Esophagus squamous epithelium (tissue), 5 donors: ENCODE measurements around the gene APOC3. TPM values are rescaled to one million over a fixed set of nuclear protein-coding genes. Genes with fewer than 3 reads are reported as not detected.

ENCODE experiments used
- DNase-seq: peaks from one replicate; lab custom pipeline; 2025; lab: John Stamatoyannopoulos, UW
- H3K27ac ChIP-seq, 4 donors: fragments of 200-600 bp; sonication (generic); one replicate each; pipeline ENCODE4 v1.5.1; 2016 to 2019; ENCODE audit warnings: mild to moderate bottlenecking in 1 of 4
- H3K27me3 ChIP-seq, 4 donors: fragments of 200-600 bp; sonication (generic); 1 replicate in 3 of 4; 2 replicates in 1 of 4; pipeline versions ENCODE4 v1.5.1 to v1.6.0; 2017 to 2021; ENCODE audit warnings: antibody characterized with exemption in 1 of 4
- H3K36me3 ChIP-seq, 3 donors: fragments of 200-600 bp; sonication (generic); one replicate each; pipeline ENCODE4 v1.5.1; 2016 to 2019
- H3K4me1 ChIP-seq, 3 donors: fragments of 200-600 bp; sonication (generic); one replicate each; pipeline ENCODE4 v1.5.1; 2017 to 2019
- H3K4me3 ChIP-seq, 4 donors: fragments of 200-600 bp; sonication (generic); 1 replicate in 3 of 4; 2 replicates in 1 of 4; pipeline ENCODE4 v1.5.1; 2016 to 2019; ENCODE audit warnings: mild to moderate bottlenecking in 2 of 4, moderate library complexity in 1 of 4
- H3K9me3 ChIP-seq, 3 donors: fragments of 200-600 bp; sonication (generic); one replicate each; pipeline ENCODE4 v1.5.1; 2016 to 2019
- POLR2A ChIP-seq, 4 donors: fragments of 450-650 bp; IDR thresholded peaks; one replicate each; pipeline ENCODE4 v1.6.1; 2017; ENCODE audit warnings: antibody characterized with exemption in 4 of 4, mild to moderate bottlenecking in 4 of 4, moderate library complexity in 3 of 4
- WGBS, 2 donors: methylation state at CpG; one replicate each; pipeline ENCODE4 v1.1.5; 2018; 5-methylcytosine and 5-hydroxymethylcytosine counted together
- intact Hi-C: fragments of 100-400 bp; cut with DNase I; formaldehyde crosslinking; loops from one replicate; pipeline ENCODE4 v1.15.0; 2022
- total RNA-seq, 4 donors: library from RNA; depleted of rRNA; stranded (reverse); fragments of >200 nt; gene quantifications; one replicate each; pipeline ENCODE4 v1.1.0, GENCODE V29; 2016
- TF ChIP-seq, protein P1 (sequence below), 6 experiments: fragments of 450-650 bp in 4 of 6; fragments of 200-600 bp in 2 of 6; sonication (generic) in 2 of 6; IDR thresholded peaks; one replicate each; pipeline ENCODE4 v1.5.1; 2016 to 2019; ENCODE audit warnings: antibody characterized with exemption in 6 of 6, mild to moderate bottlenecking in 4 of 6, moderate library complexity in 4 of 6
- donor health status: DM: yes; HTN: yes; CAD: no.

APOC3 gene
- total RNA-seq, 4 donors from 2014 or later, result not detected

DNA sequence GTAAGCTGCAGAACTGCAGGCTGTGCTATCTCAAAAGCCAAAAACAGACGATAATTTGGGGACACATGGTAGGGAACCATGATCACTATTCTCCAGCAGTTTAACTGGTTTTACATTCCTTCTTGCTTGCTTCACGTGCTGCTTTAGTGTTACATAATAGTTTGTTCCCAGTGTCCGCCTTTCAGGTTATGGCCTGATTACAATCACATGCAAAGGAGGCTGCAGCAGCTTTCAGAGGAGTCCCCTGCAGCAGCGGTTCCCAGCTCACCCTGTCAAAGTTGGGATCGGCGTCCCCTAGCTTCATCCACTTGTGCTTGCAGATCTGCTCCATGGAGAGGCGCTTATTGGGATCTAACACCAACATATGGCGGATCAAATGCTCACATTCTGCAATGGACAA lies 46.9 kb downstream of the APOC3 start:
- no peak overlapping the region for H3K27ac ChIP-seq
- peaks cover 0 to 2% (median 0%) of the 10 kb centered on the region in 3 donors for H3K4me1 ChIP-seq
- intact Hi-C loops, result loop anchor here (5.0 kb wide), 1 partner anchor 231 kb away; no protein-coding TSS in a partner anchor
- no peaks in the 10 kb centered on the region for H3K27me3 ChIP-seq
- no peak for DNase-seq
- H3K4me3 ChIP-seq, result no peak overlapping the region
- TF ChIP-seq, protein P1, sequence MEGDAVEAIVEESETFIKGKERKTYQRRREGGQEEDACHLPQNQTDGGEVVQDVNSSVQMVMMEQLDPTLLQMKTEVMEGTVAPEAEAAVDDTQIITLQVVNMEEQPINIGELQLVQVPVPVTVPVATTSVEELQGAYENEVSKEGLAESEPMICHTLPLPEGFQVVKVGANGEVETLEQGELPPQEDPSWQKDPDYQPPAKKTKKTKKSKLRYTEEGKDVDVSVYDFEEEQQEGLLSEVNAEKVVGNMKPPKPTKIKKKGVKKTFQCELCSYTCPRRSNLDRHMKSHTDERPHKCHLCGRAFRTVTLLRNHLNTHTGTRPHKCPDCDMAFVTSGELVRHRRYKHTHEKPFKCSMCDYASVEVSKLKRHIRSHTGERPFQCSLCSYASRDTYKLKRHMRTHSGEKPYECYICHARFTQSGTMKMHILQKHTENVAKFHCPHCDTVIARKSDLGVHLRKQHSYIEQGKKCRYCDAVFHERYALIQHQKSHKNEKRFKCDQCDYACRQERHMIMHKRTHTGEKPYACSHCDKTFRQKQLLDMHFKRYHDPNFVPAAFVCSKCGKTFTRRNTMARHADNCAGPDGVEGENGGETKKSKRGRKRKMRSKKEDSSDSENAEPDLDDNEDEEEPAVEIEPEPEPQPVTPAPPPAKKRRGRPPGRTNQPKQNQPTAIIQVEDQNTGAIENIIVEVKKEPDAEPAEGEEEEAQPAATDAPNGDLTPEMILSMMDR (IDR thresholded peaks at IDR 0.05), result no peak
- no peak for TF ChIP-seq POLR2A (IDR thresholded peaks at IDR 0.05)
- peaks cover 0 to 56% (median 9%) of the 10 kb centered on the region in 3 donors for H3K36me3 ChIP-seq
- WGBS, 2 donors, result 84% methylated on average over 7 of the region's 8 CpGs
- no peaks in the 10 kb centered on the region for H3K9me3 ChIP-seq

DNA sequence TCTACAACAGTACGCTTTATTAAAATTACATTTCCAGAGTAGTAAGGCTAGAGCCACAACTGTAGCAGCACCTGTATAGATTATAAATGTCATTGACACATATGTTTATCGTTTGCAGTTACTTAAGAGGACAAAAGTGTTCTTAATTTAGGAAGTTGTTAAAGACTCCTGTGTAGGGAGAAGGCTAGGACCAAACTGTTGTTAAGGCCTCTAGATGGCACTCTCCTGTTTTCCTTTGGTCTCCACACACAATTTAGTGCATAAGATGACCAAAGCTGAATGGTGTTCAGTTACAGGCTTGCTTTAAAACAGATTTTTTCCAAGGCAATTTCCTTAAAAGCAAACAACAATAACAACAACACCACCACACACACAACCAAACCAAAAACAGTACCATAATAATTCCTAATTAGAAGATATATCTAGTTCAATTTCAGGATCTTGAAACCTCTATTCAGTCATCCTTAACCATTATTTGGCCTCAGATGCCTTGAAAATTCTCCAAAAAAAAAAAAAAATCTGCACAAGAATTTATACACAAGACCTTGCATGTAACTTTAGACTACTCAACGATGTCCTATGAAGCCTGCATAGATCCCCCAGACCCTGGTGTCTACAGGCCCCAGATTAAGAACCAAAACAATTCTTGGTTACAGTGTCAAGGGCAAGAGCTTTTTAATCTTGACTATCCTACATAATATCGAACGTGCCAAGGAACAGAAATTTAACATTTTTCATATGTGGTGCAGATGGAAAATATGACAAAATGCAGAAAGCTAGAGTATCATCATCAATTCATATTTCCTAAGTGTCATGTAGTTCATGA lies 50.3 kb downstream of the APOC3 start:
- WGBS, 2 donors, result 44 to 53% methylated on average over 5 of the region's 5 CpGs
- intact Hi-C loops, result loop anchor here (5.0 kb wide), 1 partner anchor 227 kb away; no protein-coding TSS in a partner anchor
- H3K27me3 ChIP-seq, result no peaks in the 10 kb centered on the region
- H3K4me3 ChIP-seq, result no peak overlapping the region
- no peaks in the 10 kb centered on the region for H3K9me3 ChIP-seq
- H3K4me1 ChIP-seq, result no peaks in the 10 kb centered on the region
- TF ChIP-seq, protein P1 (IDR thresholded peaks at IDR 0.05), result peak in 5 of 6 experiments; percentile 60 to 70 (median 66)
- no peak for TF ChIP-seq POLR2A (IDR thresholded peaks at IDR 0.05)
- H3K27ac ChIP-seq, result no peak overlapping the region
- DNase-seq, result no peak
- peaks cover 0 to 22% (median 0%) of the 10 kb centered on the region in 3 donors for H3K36me3 ChIP-seq

DNA sequence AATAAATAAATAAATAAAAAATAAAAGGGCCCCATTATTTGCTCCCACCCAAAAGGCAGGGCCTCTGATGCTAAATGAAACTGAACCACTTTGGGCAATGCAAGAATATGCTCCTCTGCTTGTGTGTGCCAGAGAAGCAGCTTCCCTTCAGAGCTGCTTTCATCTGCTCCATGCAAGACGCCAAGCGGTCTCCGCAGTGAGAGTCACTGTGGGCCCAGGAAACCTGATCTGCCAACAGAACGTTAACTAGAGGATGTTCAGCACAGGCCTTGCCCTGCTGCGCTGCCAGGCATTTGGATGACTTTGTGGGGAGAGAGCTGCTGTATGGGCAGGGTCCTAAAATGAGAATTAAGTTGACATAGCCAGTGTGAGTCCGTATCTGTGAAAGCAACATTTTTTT lies 51.4 kb downstream of the APOC3 start:
- DNase-seq, result no peak
- Histone ChIP-seq H3K4me3 (no peak overlapping the region), H3K27me3 (no peaks in the 10 kb centered on the region), H3K36me3 (peaks cover 0 to 11% (median 0%) of the 10 kb centered on the region in 3 donors), H3K9me3 (no peaks in the 10 kb centered on the region), H3K27ac (no peak overlapping the region), H3K4me1 (peaks cover 0 to 10% (median 0%) of the 10 kb centered on the region in 3 donors)
- no peak for TF ChIP-seq POLR2A (IDR thresholded peaks at IDR 0.05)
- TF ChIP-seq, protein P1 (IDR thresholded peaks at IDR 0.05), result no peak
- intact Hi-C loops, result no loop called here
- WGBS, 2 donors, result 83 to 86% methylated on average over 6 of the region's 6 CpGs

DNA sequence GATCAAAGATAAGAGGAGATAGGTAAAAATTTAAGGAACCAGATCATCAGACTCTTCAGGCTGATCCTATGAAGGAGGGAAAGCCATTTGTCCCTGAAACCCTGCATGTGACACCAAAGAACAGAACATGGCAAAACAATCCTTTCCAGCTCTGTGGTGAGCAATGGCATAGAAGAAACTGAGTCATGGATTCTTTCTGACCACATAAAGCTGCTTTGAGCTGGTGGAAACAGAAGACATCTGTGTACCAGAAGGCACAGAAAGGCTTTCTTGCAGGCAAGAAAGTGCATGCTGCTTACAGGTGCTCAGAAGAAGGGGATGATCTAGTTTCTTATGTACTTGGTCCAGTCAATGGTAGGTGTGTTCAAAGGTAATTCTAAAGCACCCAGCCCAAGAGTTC lies 52.7 kb downstream of the APOC3 start:
- Histone ChIP-seq H3K27ac (no peak overlapping the region), H3K27me3 (no peaks in the 10 kb centered on the region), H3K4me1 (peaks cover 0 to 14% (median 0%) of the 10 kb centered on the region in 3 donors), H3K36me3 (peaks cover 0 to 4% (median 0%) of the 10 kb centered on the region in 3 donors), H3K4me3 (no peak overlapping the region), H3K9me3 (no peaks in the 10 kb centered on the region)
- TF ChIP-seq, protein P1 (IDR thresholded peaks at IDR 0.05), result no peak
- TF ChIP-seq POLR2A (IDR thresholded peaks at IDR 0.05), result no peak
- no peak for DNase-seq
- intact Hi-C loops, result no loop called here

Other genes with a start within 250 kb of the APOC3 start
- gene BUD13, start 56.9 kb upstream of the APOC3 start, total RNA-seq, result 10 to 100 TPM in 3 of 4 donors, 1 to 10 TPM in 1; 6.0 to 13.9 (median 12.0) TPM
- 10 to 100 TPM; 22.1 to 31.0 (median 26.2) TPM for gene ZPR1, start 41.9 kb upstream of the APOC3 start, total RNA-seq
- gene APOA5, start 38.0 kb upstream of the APOC3 start, total RNA-seq, result not detected
- gene APOA4, start 6.6 kb upstream of the APOC3 start, total RNA-seq, result not detected
- gene APOA1, start 7.7 kb downstream of the APOC3 start, total RNA-seq, result not detected